Activated naive CD4-positive, alpha-beta T cell treated with anti-CD3 and anti-CD28 coated beads, Interleukin-2, amount 10 ng/mL, durations not matched to agents 7 days and 5 days (primary cell): ENCODE results near the gene RBM20.
"Not testable (repeated sequence)": the region's sequence is repeated elsewhere in the genome, so short reads cannot be mapped to it uniquely, and the experiment has no call there.

Experiments
- CTCF ChIA-PET: fragments of 350-600 bp; sonication (Branson Sonifier 250); formaldehyde crosslinking; loops from one replicate; lab custom pipeline; 2021; ENCODE audit warnings: antibody characterized with exemption; lab: Charles Lee
- DNase-seq: peaks from one replicate; pipeline ENCODE4 v3.0.0-alpha.2; 2020
- H3K27ac Mint-ChIP-seq: one replicate; pipeline ENCODE4 v1.8.0; 2021; ENCODE audit warnings: mild to moderate bottlenecking, moderate library complexity, mixed read lengths
- H3K27me3 Mint-ChIP-seq: one replicate; pipeline ENCODE4 v1.8.0; 2021; ENCODE audit warnings: mild to moderate bottlenecking, mixed read lengths
- H3K36me3 Mint-ChIP-seq: one replicate; pipeline ENCODE4 v1.8.0; 2021; ENCODE audit warnings: mixed read lengths
- H3K4me1 Mint-ChIP-seq: one replicate; pipeline ENCODE4 v1.8.0; 2021; ENCODE audit warnings: mixed read lengths
- H3K4me3 Mint-ChIP-seq: one replicate; pipeline ENCODE4 v1.8.0; 2021; ENCODE audit warnings: mild to moderate bottlenecking, moderate library complexity, mixed read lengths
- H3K9me3 Mint-ChIP-seq: one replicate; pipeline ENCODE4 v1.8.0; 2021; ENCODE audit warnings: mixed read lengths

RBM20 gene

GRCh38 chr10:110661292-110661691 is 17.2 kb downstream of the RBM20 start:
- Mint-ChIP-seq H3K36me3 (no peaks in the 10 kb centered on the region), H3K27me3 (peaks cover 24% of the 10 kb centered on the region), H3K9me3 (no peaks in the 10 kb centered on the region), H3K4me1 (peaks cover 11% of the 10 kb centered on the region), H3K27ac (no peak overlapping the region), H3K4me3 (no peak overlapping the region)
- no peak for DNase-seq
- CTCF ChIA-PET = interaction anchor here (0.6 kb wide), 1 partner anchor 247 kb away, joined by 3 read pairs; no protein-coding TSS in a partner anchor

DNA sequence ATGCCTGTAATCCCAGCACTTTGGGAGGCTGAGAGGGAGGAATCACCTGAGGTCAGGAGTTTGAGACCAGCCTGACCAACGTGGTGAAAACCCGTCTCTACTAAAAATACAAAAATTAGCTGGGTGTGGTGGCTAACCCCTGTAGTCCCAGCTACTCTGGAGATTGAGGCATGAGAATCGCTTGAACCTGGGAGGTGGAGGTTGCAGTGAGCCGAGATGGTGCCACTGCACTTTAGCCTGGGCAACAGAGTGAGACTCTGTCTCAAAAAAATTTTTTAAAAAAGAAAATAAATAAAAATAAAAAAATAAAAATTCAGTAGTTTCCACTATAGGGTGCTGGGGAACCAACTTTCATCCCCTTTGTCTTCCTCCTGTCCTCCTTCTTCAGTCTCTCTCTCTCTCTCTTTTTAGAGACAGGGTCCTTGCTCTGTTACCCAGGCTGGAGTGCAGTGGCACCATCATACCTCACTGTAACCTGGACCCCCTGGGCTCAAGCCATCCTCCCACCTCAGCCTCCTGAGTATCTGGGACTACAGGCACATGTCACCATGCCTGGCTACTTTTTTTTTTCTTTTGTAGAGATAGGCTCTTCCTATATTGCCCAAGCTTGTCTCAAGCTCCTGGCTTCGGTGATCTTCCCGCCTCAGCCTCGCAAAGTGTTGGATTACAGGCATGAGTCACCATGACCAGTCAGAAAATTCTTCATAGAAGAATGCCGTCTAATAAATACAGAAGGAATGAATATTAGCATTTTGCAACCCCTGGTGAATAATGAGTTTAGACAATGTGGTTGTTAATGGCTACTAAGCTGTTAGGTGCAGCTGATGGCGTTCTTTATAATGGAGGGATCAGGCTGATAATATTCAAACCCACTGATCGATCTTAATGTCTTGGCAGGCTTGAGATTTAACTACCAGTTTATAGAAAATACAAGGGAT is 20.6 kb downstream of the RBM20 start:
- H3K4me3 Mint-ChIP-seq = no peak overlapping the region
- no peaks in the 10 kb centered on the region for H3K9me3 Mint-ChIP-seq
- H3K27ac Mint-ChIP-seq = no peak overlapping the region
- H3K4me1 Mint-ChIP-seq = peaks cover 11% of the 10 kb centered on the region
- DNase-seq = no peak
- H3K36me3 Mint-ChIP-seq = no peaks in the 10 kb centered on the region
- H3K27me3 Mint-ChIP-seq = peaks cover 34% of the 10 kb centered on the region
- CTCF ChIA-PET = interaction anchor here (1.0 kb wide), 1 partner anchor 54 kb away, joined by 3 read pairs; no protein-coding TSS in a partner anchor

- H3K9me3 Mint-ChIP-seq, H3K4me3 Mint-ChIP-seq, H3K36me3 Mint-ChIP-seq, DNase-seq, H3K4me1 Mint-ChIP-seq, H3K27ac Mint-ChIP-seq: not testable (repeated sequence)
- H3K27me3 Mint-ChIP-seq = peaks cover 39% of the 10 kb centered on the region
- CTCF ChIA-PET = interaction anchor here (1.0 to 1.6 kb wide), 3 partner anchors 15 to 56 kb away, joined by 3 to 5 read pairs (median 5); no protein-coding TSS in a partner anchor
These were observed 22.1 kb downstream of the RBM20 start for GRCh38 chr10:110666259-110666658.

DNA sequence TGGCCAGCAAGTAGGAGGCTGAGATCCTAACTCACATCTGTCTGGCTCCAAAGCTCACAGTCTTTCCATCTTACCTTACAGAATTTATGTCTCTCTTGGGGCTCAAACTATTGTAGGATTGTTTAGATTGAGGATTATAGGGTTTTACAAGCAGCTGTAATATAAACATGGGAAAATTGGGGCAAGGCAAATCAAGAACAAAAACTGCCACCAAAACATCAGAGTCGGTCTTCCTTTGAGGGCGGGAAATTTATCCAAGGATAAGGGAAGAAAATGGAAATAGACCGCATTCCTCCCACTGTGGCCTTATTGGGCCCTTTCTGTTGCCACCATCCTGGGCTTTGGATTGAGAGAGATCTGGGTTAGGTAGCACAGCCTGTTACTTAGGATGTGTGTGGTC is 22.5 kb downstream of the RBM20 start:
- peaks cover 39% of the 10 kb centered on the region for H3K27me3 Mint-ChIP-seq

GRCh38 chr10:110667620-110668343 is 23.6 kb downstream of the RBM20 start:
- Mint-ChIP-seq H3K27ac (no peak overlapping the region), H3K27me3 (peaks cover 47% of the 10 kb centered on the region), H3K4me3 (no peak overlapping the region), H3K9me3 (no peaks in the 10 kb centered on the region), H3K4me1 (peaks cover 5% of the 10 kb centered on the region), H3K36me3 (no peaks in the 10 kb centered on the region)
- CTCF ChIA-PET = interaction anchor here (1.4 to 1.6 kb wide), 2 partner anchors 13 to 57 kb away, joined by 5 read pairs; no protein-coding TSS in a partner anchor
- no peak for DNase-seq

More for the DNA sequence above, 22.5 kb downstream of the RBM20 start:
- H3K27ac Mint-ChIP-seq = no peak overlapping the region
- H3K36me3 Mint-ChIP-seq = no peaks in the 10 kb centered on the region
- DNase-seq = no peak
- CTCF ChIA-PET = interaction anchor here (1.4 to 1.6 kb wide), 2 partner anchors 14 to 56 kb away, joined by 5 read pairs; no protein-coding TSS in a partner anchor
- peaks cover 6% of the 10 kb centered on the region for H3K4me1 Mint-ChIP-seq
- no peaks in the 10 kb centered on the region for H3K9me3 Mint-ChIP-seq
- H3K4me3 Mint-ChIP-seq = no peak overlapping the region

DNA sequence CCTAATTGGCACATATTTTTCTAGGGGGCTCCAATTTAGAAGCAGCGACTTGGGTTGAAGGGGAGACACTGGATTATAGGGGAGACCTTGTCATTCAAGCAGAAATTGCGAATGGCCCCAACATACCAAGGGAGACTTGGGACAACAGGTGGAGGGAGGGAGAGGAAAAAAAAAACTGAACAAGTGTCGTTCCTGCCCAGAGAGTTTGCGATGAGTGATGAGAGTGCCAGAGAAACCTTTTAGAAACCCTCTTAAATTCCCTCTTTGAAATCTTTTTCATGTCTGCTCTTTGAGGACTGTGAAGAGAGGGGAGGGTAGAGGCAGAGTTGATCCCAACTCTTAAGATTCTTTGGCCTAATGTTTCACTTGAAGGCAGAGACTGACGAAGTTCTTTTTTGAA is 24.3 kb downstream of the RBM20 start:
- H3K4me1 Mint-ChIP-seq = peaks cover 5% of the 10 kb centered on the region
- H3K4me3 Mint-ChIP-seq = no peak overlapping the region
- H3K9me3 Mint-ChIP-seq = no peaks in the 10 kb centered on the region
- H3K36me3 Mint-ChIP-seq = no peaks in the 10 kb centered on the region
- DNase-seq = no peak
- peaks cover 48% of the 10 kb centered on the region for H3K27me3 Mint-ChIP-seq
- CTCF ChIA-PET = no interaction called here
- H3K27ac Mint-ChIP-seq = no peak overlapping the region

DNA sequence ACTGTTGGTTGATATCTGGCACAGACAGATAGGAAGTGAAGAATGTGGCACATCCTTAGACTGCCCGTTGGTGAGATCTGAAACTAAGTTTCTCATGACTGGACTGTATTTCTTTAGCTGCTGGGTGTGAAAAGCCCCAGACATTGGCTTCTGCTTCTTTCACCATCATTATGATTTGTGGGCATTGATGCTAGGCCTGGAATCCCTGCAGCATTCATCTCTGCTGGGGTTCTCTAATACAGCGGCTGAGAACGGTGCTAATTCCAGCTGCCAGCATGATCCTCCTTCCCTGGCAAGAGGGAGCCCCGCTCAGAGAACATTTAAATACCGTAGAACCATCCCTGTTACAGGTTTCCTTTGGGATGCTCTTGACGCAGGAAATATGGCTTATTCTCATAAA is 26.2 kb downstream of the RBM20 start:
- DNase-seq = no peak
- Mint-ChIP-seq H3K4me3 (no peak overlapping the region), H3K36me3 (no peaks in the 10 kb centered on the region), H3K27me3 (peaks cover 57% of the 10 kb centered on the region), H3K27ac (no peak overlapping the region), H3K9me3 (no peaks in the 10 kb centered on the region), H3K4me1 (peaks cover 5% of the 10 kb centered on the region)
- CTCF ChIA-PET = no interaction called here

DNA sequence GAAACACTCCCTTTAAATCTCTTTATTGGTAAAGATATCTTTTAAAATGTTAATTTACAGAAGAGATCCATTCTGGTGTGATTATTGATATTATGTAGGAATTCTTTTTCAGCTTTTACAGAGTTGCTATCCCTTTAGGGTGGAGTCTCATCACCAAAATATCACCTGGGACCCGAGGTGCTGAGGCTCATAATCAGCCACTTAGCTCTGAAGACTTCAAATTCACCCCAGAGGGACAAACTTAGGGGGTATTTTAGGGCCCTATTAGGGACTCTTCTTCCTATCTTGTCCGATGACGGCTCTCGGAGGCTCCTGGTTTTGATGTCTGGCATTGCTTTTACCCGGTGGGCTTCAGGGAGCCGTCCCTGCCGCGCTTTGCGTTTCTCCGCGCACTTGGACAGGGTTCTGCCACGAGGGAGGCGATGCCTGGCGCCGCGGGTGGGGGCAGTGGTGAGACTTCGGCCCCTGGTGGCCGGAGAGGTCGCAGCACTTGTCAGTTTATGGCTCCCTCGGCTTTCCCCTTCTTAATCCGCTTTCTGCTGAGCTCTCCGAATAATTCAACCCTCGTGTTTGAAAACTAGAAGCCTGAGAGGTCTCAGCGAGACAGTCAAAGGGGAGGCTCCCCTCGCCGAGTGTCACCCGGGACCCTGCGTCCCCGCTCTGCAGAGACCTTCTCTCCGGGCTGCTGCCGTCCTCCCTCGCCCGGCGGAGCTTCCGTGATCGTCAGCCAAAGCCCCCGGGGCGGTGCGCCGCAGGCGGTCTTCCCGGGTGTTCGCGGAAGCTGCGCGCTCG is 27.8 kb downstream of the RBM20 start:
- Mint-ChIP-seq H3K27ac (no peak overlapping the region), H3K9me3 (no peaks in the 10 kb centered on the region), H3K4me3 (peak overlapping the region; percentile 77), H3K27me3 (peaks cover 57% of the 10 kb centered on the region), H3K4me1 (peaks cover 5% of the 10 kb centered on the region), H3K36me3 (no peaks in the 10 kb centered on the region)
- CTCF ChIA-PET = interaction anchor here (1.0 to 2.5 kb wide), 18 partner anchors 8 to 927 kb away, joined by 3 to 32 read pairs (median 6); partner anchors contain the start of gene SMNDC1
- DNase-seq = peak; percentile 75

- CTCF ChIA-PET = interaction anchor here (1.2 to 2.5 kb wide), 15 partner anchors 8 to 927 kb away, joined by 3 to 32 read pairs (median 7); partner anchors contain the start of gene SMNDC1
- peak overlapping the region; percentile 77 for H3K4me3 Mint-ChIP-seq
- H3K27me3 Mint-ChIP-seq = peaks cover 51% of the 10 kb centered on the region
- peaks cover 5% of the 10 kb centered on the region for H3K4me1 Mint-ChIP-seq
- no peaks in the 10 kb centered on the region for H3K36me3 Mint-ChIP-seq
- no peak overlapping the region for H3K27ac Mint-ChIP-seq
- DNase-seq = no peak
- no peaks in the 10 kb centered on the region for H3K9me3 Mint-ChIP-seq
These were observed 28.4 kb downstream of the RBM20 start for GRCh38 chr10:110672580-110672919.

GRCh38 chr10:110676016-110676415 is 31.9 kb downstream of the RBM20 start:
- CTCF ChIA-PET = interaction anchor here (0.6 kb wide), 1 partner anchor 80 kb away, joined by 3 read pairs; no protein-coding TSS in a partner anchor
- no peak overlapping the region for H3K27ac Mint-ChIP-seq

DNA sequence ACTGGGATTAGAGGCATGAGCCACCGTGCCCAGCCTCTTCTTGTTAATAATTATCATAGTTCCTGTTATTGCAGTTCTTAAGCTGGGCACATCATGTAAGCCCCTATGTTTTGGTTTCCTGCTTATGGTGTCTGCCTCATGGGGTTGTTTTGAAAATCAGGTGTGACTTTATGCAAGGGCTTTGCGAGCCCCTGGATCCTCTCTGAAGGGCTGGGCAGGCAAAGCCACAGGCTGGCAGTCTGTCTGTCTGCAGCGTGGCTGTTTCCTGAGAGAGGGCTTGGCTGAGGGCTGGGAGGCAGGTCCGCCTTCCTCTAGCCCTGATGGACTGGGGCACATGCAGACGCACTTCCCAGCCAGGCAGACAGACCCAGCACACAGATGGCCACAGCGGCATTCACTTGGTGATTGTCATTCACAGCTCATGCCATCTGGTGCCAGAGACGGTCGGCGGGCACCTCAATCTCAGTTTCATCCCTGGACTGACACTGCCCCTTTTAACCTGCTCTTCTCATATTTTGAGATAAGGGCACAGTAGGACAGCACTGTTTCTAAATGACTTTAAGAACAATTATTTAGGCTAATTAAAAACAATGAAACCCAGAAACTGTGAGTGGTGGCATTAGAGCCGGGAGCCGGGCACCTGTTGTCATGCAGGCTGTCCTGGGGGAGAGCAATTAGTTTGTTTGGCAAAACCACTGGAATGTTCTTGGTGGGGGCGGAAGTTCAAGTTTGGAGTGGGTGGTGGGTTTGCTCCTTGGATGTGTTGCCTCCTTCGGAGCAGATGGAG is 35.5 kb downstream of the RBM20 start:
- no peak overlapping the region for H3K27ac Mint-ChIP-seq
- H3K9me3 Mint-ChIP-seq = no peaks in the 10 kb centered on the region
- CTCF ChIA-PET = interaction anchor here (1.3 to 2.1 kb wide), 5 partner anchors 8 to 374 kb away, joined by 3 to 13 read pairs (median 6); no protein-coding TSS in a partner anchor
- no peak for DNase-seq
- H3K4me3 Mint-ChIP-seq = no peak overlapping the region
- no peaks in the 10 kb centered on the region for H3K36me3 Mint-ChIP-seq
- peaks cover 11% of the 10 kb centered on the region for H3K27me3 Mint-ChIP-seq
- H3K4me1 Mint-ChIP-seq = no peaks in the 10 kb centered on the region

More at GRCh38 chr10:110676016-110676415, 31.9 kb downstream of the RBM20 start:
- H3K9me3 Mint-ChIP-seq = no peaks in the 10 kb centered on the region
- H3K27me3 Mint-ChIP-seq = peaks cover 30% of the 10 kb centered on the region
- peaks cover 5% of the 10 kb centered on the region for H3K4me1 Mint-ChIP-seq
- H3K4me3 Mint-ChIP-seq = no peak overlapping the region
- H3K36me3 Mint-ChIP-seq = no peaks in the 10 kb centered on the region
- DNase-seq = no peak

DNA sequence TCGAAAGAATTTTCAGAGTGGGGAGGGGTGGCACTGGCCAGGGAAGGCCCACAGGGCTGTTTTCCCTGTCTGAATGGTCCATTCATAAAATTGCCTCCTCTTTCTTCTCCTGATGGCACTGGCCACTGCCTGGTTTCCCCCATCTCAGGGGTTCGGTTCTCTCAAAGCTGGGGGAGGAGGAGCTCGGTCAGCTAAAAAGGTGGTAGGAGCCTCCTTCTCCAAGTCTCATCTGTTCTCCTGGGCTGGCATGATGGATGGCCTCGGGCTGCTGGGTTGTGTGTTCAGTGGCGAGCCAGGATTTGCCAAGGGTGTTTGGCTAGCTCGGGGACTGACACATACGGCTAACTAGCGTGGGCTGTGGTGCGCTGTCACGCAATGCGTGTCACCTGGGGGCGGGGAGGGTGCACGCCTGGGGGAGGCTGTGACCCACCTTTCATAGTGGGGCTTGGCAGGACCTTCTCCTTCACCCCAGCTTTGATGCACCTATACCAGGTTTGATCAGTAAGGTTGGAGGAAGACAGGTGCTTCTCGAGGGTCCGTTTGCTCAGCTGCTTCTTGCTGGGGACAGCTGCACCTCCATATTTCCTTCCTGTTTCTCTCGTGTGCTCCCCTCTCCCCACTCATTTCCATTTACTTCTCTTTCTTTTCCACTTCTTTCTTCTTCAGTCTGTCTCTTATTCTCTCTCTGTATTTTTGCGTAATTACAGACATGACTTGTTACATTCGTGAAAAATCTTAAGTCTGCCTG is 36.3 kb downstream of the RBM20 start:
- no peaks in the 10 kb centered on the region for H3K9me3 Mint-ChIP-seq
- DNase-seq = no peak
- H3K27ac Mint-ChIP-seq = no peak overlapping the region
- no peaks in the 10 kb centered on the region for H3K36me3 Mint-ChIP-seq
- H3K4me1 Mint-ChIP-seq = no peaks in the 10 kb centered on the region
- H3K4me3 Mint-ChIP-seq = no peak overlapping the region
- H3K27me3 Mint-ChIP-seq = peaks cover 11% of the 10 kb centered on the region
- CTCF ChIA-PET = interaction anchor here (0.7 to 2.1 kb wide), 10 partner anchors 9 to 375 kb away, joined by 3 to 13 read pairs (median 6); no protein-coding TSS in a partner anchor
